Large intestine (tissue), 3 donors: ENCODE measurements around the gene ZAP70. TPM values are rescaled to one million over a fixed set of nuclear protein-coding genes. Genes with fewer than 3 reads are reported as not detected.

Experiments
- DNase-seq, 2 donors: peaks; one replicate each; pipeline versions ENCODE4 v3.0.0 to v3.0.0-alpha.2; 2013
- H3K27ac ChIP-seq: one replicate; pipeline ENCODE4 v1.5.1; 2013; ENCODE audit warnings: low read length
- H3K27me3 ChIP-seq: 2 replicates; pipeline ENCODE4 v1.6.1; 2013; ENCODE audit warnings: low read length; ENCODE audit not compliant: control insufficient read depth, insufficient read depth
- H3K36me3 ChIP-seq: 2 replicates; pipeline ENCODE4 v1.6.1; 2013; ENCODE audit warnings: low read length; ENCODE audit not compliant: control insufficient read depth, insufficient read depth
- H3K4me1 ChIP-seq: one replicate; pipeline ENCODE4 v1.6.1; 2013; ENCODE audit warnings: low read length; ENCODE audit not compliant: control insufficient read depth, insufficient read depth
- H3K4me3 ChIP-seq: one replicate; pipeline ENCODE4 v1.5.1; 2013; ENCODE audit warnings: low read length
- H3K9me3 ChIP-seq: one replicate; pipeline ENCODE4 v1.6.1; 2013; ENCODE audit warnings: mild to moderate bottlenecking, low read depth, low read length, moderate library complexity; ENCODE audit not compliant: control insufficient read depth
- WGBS: methylation state at CpG from one replicate; pipeline ENCODE4 v1.1.5; 2013; ENCODE audit warnings: low lambda C conversion rate; ENCODE audit not compliant: insufficient coverage; 5-methylcytosine and 5-hydroxymethylcytosine counted together
- polyA plus RNA-seq: library from polyadenylated mRNA; unstranded; fragments of 120-200 nt; gene quantifications from one replicate; pipeline ENCODE4 v1.2.1, GENCODE V29; 2013

The ZAP70 gene
- polyA plus RNA-seq, 1 donor, result 5.1 TPM

GRCh38 chr2:97697252-97698235 is 15.8 kb upstream of the ZAP70 start:
- peak; percentile 68 to 79 for DNase-seq
- Histone ChIP-seq H3K36me3 (no peaks in the 10 kb centered on the region), H3K4me3 (no peak overlapping the region), H3K9me3 (no peaks in the 10 kb centered on the region), H3K4me1 (no peaks in the 10 kb centered on the region), H3K27me3 (no peaks in the 10 kb centered on the region), H3K27ac (no peak overlapping the region)
- 100% methylated on average over 1 of the region's 14 CpGs for WGBS

DNA sequence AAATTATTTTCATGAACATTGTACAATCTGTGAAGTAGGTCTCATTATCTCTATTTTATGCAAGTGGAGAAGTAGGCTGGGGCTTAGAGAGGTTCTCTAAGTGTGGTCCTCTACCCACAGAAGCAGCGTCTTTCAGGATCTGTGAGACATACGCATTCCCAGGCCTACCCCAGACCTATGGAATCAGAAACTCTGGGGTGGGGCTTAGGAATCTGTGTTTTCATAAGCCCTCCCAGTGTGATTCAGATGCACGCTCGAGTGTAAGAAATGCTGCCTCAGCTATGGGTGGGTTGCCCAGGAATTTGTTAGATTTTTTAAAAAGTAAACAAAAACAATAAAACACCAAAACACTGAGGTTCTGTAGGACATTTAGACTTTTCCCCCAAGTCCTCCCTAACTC is 14.8 kb upstream of the ZAP70 start:
- WGBS, result no CpG with 5 or more reads among the region's 4 CpGs
- DNase-seq, result no peak
- H3K27me3 ChIP-seq, result no peaks in the 10 kb centered on the region
- no peak overlapping the region for H3K4me3 ChIP-seq
- H3K4me1 ChIP-seq, result no peaks in the 10 kb centered on the region
- H3K9me3 ChIP-seq, result no peaks in the 10 kb centered on the region
- no peaks in the 10 kb centered on the region for H3K36me3 ChIP-seq
- H3K27ac ChIP-seq, result no peak overlapping the region

DNA sequence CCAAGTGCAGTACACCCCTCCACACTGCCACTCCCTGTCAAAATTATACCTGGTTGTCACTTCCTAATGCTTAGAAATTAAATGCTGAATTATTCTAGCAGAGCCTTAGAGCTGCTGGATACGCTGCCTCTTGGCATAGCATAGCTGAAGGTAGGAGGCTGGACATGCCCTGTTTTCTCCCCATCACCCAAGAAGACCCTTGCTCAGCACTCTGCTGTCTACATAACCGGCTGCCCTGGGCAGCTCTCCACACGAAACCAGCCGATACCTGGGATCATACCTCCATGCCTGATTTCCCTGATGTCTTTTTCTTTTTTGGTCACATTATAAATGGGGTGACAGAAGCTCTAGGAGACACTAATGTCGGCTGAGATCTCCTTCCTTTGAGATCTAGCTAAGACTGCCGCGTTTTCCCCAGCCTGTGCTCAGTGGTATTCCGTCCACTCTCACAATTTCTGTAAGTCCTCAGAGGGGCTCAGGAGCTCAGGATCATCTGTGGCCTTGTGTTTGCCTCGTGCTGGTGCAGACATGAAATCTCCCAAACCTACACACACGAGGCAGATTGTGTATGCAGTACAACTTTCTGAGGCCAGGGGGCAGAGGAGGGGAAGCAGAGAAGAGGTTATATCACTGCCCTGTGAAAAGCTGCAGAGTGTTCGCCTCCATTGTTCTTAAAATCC is 13.5 kb upstream of the ZAP70 start:
- 92% methylated on average over 2 of the region's 11 CpGs for WGBS
- Histone ChIP-seq H3K4me3 (no peak overlapping the region), H3K27me3 (no peaks in the 10 kb centered on the region), H3K9me3 (no peaks in the 10 kb centered on the region), H3K4me1 (no peaks in the 10 kb centered on the region), H3K36me3 (no peaks in the 10 kb centered on the region), H3K27ac (no peak overlapping the region)
- DNase-seq, result peak; percentile 22 to 23

GRCh38 chr2:97701186-97701585 is 12.2 kb upstream of the ZAP70 start:
- DNase-seq, result no peak
- H3K36me3 ChIP-seq, result no peaks in the 10 kb centered on the region
- no peak overlapping the region for H3K27ac ChIP-seq
- H3K4me3 ChIP-seq, result no peak overlapping the region
- no CpG with 5 or more reads among the region's 13 CpGs for WGBS
- no peaks in the 10 kb centered on the region for H3K4me1 ChIP-seq
- H3K9me3 ChIP-seq, result no peaks in the 10 kb centered on the region
- no peaks in the 10 kb centered on the region for H3K27me3 ChIP-seq

DNA sequence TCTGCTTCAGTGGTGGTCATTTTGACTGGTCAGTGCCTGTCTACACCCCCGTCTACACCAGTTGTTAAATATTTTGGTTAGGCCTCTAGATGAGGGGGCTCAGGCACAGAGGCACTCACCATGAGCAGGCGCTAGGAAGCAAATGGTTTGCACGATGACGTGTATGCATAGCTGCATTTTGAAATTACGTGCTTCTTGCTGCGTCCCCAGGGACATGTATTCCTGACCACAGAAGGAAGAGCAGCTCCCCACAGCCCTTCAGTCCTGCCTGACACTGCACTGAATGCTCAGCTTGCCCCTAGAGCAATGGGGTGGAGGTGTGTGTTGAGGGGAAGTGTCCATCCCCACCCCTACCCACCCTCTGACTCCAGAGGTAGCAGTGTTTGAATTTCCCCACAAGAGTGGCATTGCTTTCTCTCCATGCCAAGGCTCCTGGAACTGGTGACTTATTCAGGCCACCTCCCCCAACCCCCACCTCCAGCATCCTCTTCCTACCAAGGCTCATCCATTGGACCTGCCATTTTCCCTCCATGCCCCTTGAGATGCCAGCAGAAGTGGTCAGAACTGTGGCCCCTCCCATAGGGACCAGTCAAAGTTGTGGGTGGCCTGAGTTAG is 11.4 kb upstream of the ZAP70 start:
- Histone ChIP-seq H3K36me3 (no peaks in the 10 kb centered on the region), H3K27ac (no peak overlapping the region), H3K27me3 (no peaks in the 10 kb centered on the region), H3K9me3 (no peaks in the 10 kb centered on the region), H3K4me1 (no peaks in the 10 kb centered on the region), H3K4me3 (no peak overlapping the region)
- no CpG with 5 or more reads among the region's 6 CpGs for WGBS
- DNase-seq, result no peak

GRCh38 chr2:97702731-97703470 is 10.5 kb upstream of the ZAP70 start:
- no peak for DNase-seq

DNA sequence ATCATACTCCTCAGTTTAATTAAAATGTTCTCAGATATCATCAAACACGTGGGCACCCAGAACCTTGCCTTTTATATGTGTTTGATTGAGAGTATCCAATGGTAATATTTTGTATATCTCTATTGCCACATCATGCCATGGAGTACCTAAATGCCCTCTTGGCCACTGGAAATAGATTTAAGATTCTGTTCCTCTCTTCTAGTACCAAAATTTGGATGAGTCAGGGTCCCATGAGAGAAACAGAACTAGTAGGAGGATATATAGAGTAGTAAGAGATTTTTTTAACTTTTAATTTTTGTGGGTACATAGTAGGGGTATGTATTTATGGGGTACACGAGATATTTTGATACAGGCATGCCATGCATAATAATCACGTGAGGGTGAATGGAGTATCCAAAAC is 9.6 kb upstream of the ZAP70 start:
- Histone ChIP-seq H3K4me1 (peaks cover 3% of the 10 kb centered on the region), H3K27ac (no peak overlapping the region), H3K4me3 (no peak overlapping the region), H3K36me3 (no peaks in the 10 kb centered on the region), H3K9me3 (no peaks in the 10 kb centered on the region), H3K27me3 (no peaks in the 10 kb centered on the region)
- WGBS, result 100% methylated on average over 2 of the region's 3 CpGs
- no peak for DNase-seq

More at GRCh38 chr2:97702731-97703470, 10.5 kb upstream of the ZAP70 start:
- whole genome bisulfite sequencing, result no CpG with 5 or more reads among the region's 19 CpGs
- H3K27ac ChIP-seq, result no peak overlapping the region
- H3K4me1 ChIP-seq, result peaks cover 3% of the 10 kb centered on the region
- no peaks in the 10 kb centered on the region for H3K27me3 ChIP-seq
- no peaks in the 10 kb centered on the region for H3K36me3 ChIP-seq
- H3K4me3 ChIP-seq, result no peak overlapping the region
- no peaks in the 10 kb centered on the region for H3K9me3 ChIP-seq

GRCh38 chr2:97704989-97705388 is 8.4 kb upstream of the ZAP70 start:
- Histone ChIP-seq H3K4me1 (peaks cover 3% of the 10 kb centered on the region), H3K36me3 (no peaks in the 10 kb centered on the region), H3K4me3 (no peak overlapping the region), H3K27ac (no peak overlapping the region), H3K27me3 (no peaks in the 10 kb centered on the region), H3K9me3 (no peaks in the 10 kb centered on the region)
- DNase-seq, result no peak
- WGBS, result no CpG with 5 or more reads among the region's 5 CpGs

- H3K4me3 ChIP-seq, result no peak overlapping the region
- WGBS, result no CpG with 5 or more reads among the region's 13 CpGs
- no peaks in the 10 kb centered on the region for H3K9me3 ChIP-seq
- H3K27me3 ChIP-seq, result no peaks in the 10 kb centered on the region
- no peaks in the 10 kb centered on the region for H3K36me3 ChIP-seq
- no peak overlapping the region for H3K27ac ChIP-seq
- H3K4me1 ChIP-seq, result peaks cover 3% of the 10 kb centered on the region
- DNase-seq, result no peak
Measured at GRCh38 chr2:97706112-97706511, 7.3 kb upstream of the ZAP70 start.
